GM21619 (cell line): ENCODE data around the gene RIF1.
A peak's percentile ranks its signal among the peaks of the same experiment; 100 is the strongest.

ENCODE experiments used
- ATAC-seq: cut with Tn5 transposase; IDR thresholded peaks from one replicate; pipeline ENCODE4 v1.9.1; 2021; ENCODE audit not compliant: unreplicated experiment

RIF1 gene

GRCh38 chr2:151409601-151410484 is at the start of gene RIF1:
TSS of gene RIF1 (plus strand) at chr2:151409902. CDS start at chr2:151410424, 522 bp downstream.
- ATAC-seq: peak; percentile 93

GRCh38 chr2:151361674-151362370 is 47.9 kb upstream of the RIF1 start:
- no peak for ATAC-seq

GRCh38 chr2:151363709-151364108 is 46.0 kb upstream of the RIF1 start:
- peak; percentile 83 for ATAC-seq

GRCh38 chr2:151367571-151367970 is 42.1 kb upstream of the RIF1 start:
- no peak for ATAC-seq

GRCh38 chr2:151374436-151374835 is 35.3 kb upstream of the RIF1 start:
- ATAC-seq: peak; percentile 99

GRCh38 chr2:151379169-151379568 is 30.5 kb upstream of the RIF1 start:
- no peak for ATAC-seq

- no peak for ATAC-seq
These were observed 29.0 kb upstream of the RIF1 start for GRCh38 chr2:151380580-151381235.

- ATAC-seq: no peak
These were observed 28.4 kb upstream of the RIF1 start for GRCh38 chr2:151381266-151381665.

GRCh38 chr2:151388011-151388410 is 21.7 kb upstream of the RIF1 start:
- no peak for ATAC-seq

GRCh38 chr2:151391436-151391835 is 18.3 kb upstream of the RIF1 start:
- ATAC-seq: no peak

- no peak for ATAC-seq
These were observed 15.2 kb upstream of the RIF1 start for GRCh38 chr2:151394509-151394908.

- no peak for ATAC-seq
These were observed 14.0 kb upstream of the RIF1 start for GRCh38 chr2:151395509-151396374.

- ATAC-seq: no peak
These were observed 9.7 kb upstream of the RIF1 start for GRCh38 chr2:151399981-151400380.

- ATAC-seq: no peak
These were observed 8.6 kb upstream of the RIF1 start for GRCh38 chr2:151401149-151401548.

- no peak for ATAC-seq
These were observed 5.8 kb upstream of the RIF1 start for GRCh38 chr2:151403914-151404313.

GRCh38 chr2:151405376-151405775 is 4.3 kb upstream of the RIF1 start:
- no peak for ATAC-seq

- ATAC-seq: no peak
These were observed 2.4 kb upstream of the RIF1 start for GRCh38 chr2:151407281-151407680.

GRCh38 chr2:151408788-151409600 is 708 bp upstream of the RIF1 start:
- no peak for ATAC-seq

GRCh38 chr2:151410485-151410834 is 758 bp downstream of the RIF1 start:
- ATAC-seq: peak; percentile 29

- no peak for ATAC-seq
These were observed 7.9 kb downstream of the RIF1 start for GRCh38 chr2:151417650-151418049.
